Lower lobe of right lung (tissue), 2 donors: Measurements from ENCODE around the gene SORL1. TPM values are rescaled to one million over a fixed set of nuclear protein-coding genes. Genes with fewer than 3 reads are reported as not detected.

Experiments
- ATAC-seq, 2 donors: fragments of 200-7000 bp; cut with Tn5 transposase; one replicate each; pipeline ENCODE4 v1.9.1; 2020 to 2022; ENCODE audit warnings: mild to moderate bottlenecking in 2 of 2, moderate library complexity in 2 of 2
- DNase-seq: peaks from one replicate; pipeline ENCODE4 v3.0.0-alpha.2; 2020
- H3K27ac ChIP-seq: fragments of 200-600 bp; one replicate; pipeline ENCODE4 v1.8.0; 2022
- H3K27me3 ChIP-seq: fragments of 200-600 bp; one replicate; pipeline ENCODE4 v1.8.0; 2022; ENCODE audit warnings: low read depth
- H3K36me3 ChIP-seq: fragments of 200-600 bp; one replicate; pipeline ENCODE4 v1.8.0; 2022; ENCODE audit warnings: mild to moderate bottlenecking
- H3K4me1 ChIP-seq: fragments of 200-600 bp; one replicate; pipeline ENCODE4 v1.8.0; 2022
- H3K4me3 ChIP-seq: fragments of 200-600 bp; one replicate; pipeline ENCODE4 v1.8.0; 2022; ENCODE audit warnings: mild to moderate bottlenecking
- H3K9me3 ChIP-seq: fragments of 200-600 bp; one replicate; pipeline ENCODE4 v1.8.0; 2022
- intact Hi-C: fragments of 100-400 bp; cut with DNase I; formaldehyde crosslinking; loops from one replicate; pipeline ENCODE4 v1.11.0; 2022
- total RNA-seq: library from RNA; stranded (reverse); fragmentation: NEBNext Ultra II Directional; extraction: Animal tissue kit (Norgen Biotek cat#: 25700); gene quantifications from one replicate; pipeline ENCODE4 v1.2.1, GENCODE V29; 2021
- TF ChIP-seq, protein P1 (sequence below): fragments of 200-600 bp; IDR thresholded peaks from one replicate; pipeline ENCODE4 v1.8.0; 2022; ENCODE audit warnings: antibody characterized with exemption, mild to moderate bottlenecking
- donor health status: DM: no; HTN: yes; CAD: no; lungs with severe emphysema.

Gene SORL1
- total RNA-seq, 1 donor from 2014 or later: 74.0 TPM

DNA sequence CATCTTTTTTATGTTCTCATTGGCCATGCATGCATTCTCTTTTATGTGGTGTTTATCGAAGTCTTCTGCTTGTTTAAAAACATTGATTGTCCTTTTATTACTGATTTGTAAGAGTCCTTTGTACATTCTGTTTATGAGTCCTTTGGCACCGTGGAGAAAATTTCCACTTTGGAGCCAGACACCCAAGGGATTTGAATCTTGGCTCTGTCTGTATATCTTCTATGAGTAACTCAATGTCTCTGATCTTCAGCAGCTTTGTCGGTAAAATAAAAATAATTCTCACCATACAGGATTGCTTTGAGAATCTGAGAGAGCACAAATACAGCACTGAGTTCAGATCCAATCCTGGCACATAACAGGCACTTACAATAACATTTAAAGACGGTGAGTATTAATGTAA, 12.8 kb upstream of the SORL1 start:
- Histone ChIP-seq H3K27ac (no peak overlapping the region), H3K27me3 (no peaks in the 10 kb centered on the region), H3K4me1 (peaks cover 14% of the 10 kb centered on the region), H3K36me3 (no peaks in the 10 kb centered on the region), H3K4me3 (no peak overlapping the region), H3K9me3 (no peaks in the 10 kb centered on the region)
- no peak for ATAC-seq
- no peak for DNase-seq
- intact Hi-C loops: no loop called here
- TF ChIP-seq, protein P1, sequence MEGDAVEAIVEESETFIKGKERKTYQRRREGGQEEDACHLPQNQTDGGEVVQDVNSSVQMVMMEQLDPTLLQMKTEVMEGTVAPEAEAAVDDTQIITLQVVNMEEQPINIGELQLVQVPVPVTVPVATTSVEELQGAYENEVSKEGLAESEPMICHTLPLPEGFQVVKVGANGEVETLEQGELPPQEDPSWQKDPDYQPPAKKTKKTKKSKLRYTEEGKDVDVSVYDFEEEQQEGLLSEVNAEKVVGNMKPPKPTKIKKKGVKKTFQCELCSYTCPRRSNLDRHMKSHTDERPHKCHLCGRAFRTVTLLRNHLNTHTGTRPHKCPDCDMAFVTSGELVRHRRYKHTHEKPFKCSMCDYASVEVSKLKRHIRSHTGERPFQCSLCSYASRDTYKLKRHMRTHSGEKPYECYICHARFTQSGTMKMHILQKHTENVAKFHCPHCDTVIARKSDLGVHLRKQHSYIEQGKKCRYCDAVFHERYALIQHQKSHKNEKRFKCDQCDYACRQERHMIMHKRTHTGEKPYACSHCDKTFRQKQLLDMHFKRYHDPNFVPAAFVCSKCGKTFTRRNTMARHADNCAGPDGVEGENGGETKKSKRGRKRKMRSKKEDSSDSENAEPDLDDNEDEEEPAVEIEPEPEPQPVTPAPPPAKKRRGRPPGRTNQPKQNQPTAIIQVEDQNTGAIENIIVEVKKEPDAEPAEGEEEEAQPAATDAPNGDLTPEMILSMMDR: no peak

DNA sequence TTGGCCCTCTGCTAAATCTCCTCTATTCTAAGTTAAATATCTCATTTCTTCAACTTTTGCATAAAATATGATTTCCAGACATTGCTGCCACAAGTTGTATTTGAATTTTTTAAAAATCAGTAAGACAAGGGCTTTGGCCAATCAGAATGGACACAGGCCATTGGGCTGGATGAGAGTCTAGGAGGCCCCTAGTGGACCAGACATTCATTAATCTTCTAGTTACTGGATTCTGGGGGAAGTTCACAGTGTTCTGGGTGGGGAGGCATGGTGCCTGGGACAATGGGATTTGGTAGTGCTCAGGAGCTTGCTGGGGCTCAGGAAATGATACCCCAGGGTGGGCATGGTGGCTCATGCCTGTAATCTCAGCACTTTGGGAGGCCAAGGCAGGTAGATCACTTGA, 12.4 kb upstream of the SORL1 start:
- intact Hi-C loops: no loop called here
- peaks cover 14% of the 10 kb centered on the region for H3K4me1 ChIP-seq
- ATAC-seq (no peak), DNase-seq (no peak)
- TF ChIP-seq, protein P1: no peak
- H3K4me3 ChIP-seq: no peak overlapping the region
- no peak overlapping the region for H3K27ac ChIP-seq
- no peaks in the 10 kb centered on the region for H3K36me3 ChIP-seq
- no peaks in the 10 kb centered on the region for H3K9me3 ChIP-seq
- H3K27me3 ChIP-seq: no peaks in the 10 kb centered on the region

DNA sequence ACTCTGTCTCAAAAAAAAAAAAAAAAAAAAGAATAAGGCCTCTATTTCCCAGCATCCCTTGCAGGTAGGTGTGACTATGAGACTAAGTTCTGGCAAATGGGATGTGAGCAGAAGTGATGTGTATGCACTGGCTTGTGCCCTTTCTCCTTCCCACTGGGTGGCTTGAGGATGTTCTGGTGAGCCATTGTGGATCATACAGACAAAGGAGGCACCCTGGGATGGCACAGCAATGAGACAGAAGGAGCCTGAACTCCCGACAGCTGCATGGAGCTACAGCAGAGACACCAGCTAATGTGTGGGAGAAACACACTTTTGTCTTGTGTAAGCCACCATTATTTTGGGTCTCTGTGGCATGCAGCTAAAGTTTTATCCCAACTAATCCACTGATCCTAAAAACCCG, 10.6 kb upstream of the SORL1 start:
- ATAC-seq: no peak
- no peaks in the 10 kb centered on the region for H3K27me3 ChIP-seq
- H3K27ac ChIP-seq: no peak overlapping the region
- no peak for DNase-seq
- TF ChIP-seq, protein P1: no peak
- H3K4me3 ChIP-seq: no peak overlapping the region
- no peaks in the 10 kb centered on the region for H3K9me3 ChIP-seq
- intact Hi-C loops: no loop called here
- H3K36me3 ChIP-seq: no peaks in the 10 kb centered on the region
- peaks cover 14% of the 10 kb centered on the region for H3K4me1 ChIP-seq

DNA sequence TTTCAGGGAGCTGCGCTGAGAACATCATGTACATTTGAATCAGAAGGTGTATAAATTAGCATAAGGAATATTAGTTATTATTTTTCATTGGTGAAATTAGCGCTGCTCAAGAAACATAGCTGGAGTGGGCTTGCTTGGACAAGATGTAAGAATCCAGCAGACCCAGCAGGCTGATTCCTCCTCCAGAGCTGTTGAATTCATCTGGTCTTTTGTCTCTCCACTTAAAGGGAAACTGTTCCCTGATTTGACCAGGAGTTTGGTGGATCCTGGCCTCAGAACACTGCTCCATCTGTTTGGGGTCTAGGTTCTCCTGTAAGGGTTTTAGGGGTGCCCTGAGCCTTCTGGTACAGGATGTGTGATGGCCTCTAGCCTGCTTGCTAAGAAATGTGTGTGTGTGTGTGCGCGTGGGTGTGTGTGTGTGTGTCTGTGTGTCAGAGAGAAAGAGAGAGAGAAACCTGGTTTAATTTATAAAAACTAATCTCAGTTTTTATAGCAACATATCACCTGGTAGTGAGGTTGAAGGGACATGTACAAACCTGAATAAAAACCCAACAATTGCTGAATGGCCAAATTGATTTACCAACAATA, 8.3 kb upstream of the SORL1 start:
- H3K4me3 ChIP-seq: no peak overlapping the region
- TF ChIP-seq, protein P1: no peak
- H3K9me3 ChIP-seq: no peaks in the 10 kb centered on the region
- H3K4me1 ChIP-seq: peaks cover 5% of the 10 kb centered on the region
- no peaks in the 10 kb centered on the region for H3K27me3 ChIP-seq
- intact Hi-C loops: no loop called here
- DNase-seq: no peak
- no peak for ATAC-seq
- H3K27ac ChIP-seq: no peak overlapping the region
- no peaks in the 10 kb centered on the region for H3K36me3 ChIP-seq

DNA sequence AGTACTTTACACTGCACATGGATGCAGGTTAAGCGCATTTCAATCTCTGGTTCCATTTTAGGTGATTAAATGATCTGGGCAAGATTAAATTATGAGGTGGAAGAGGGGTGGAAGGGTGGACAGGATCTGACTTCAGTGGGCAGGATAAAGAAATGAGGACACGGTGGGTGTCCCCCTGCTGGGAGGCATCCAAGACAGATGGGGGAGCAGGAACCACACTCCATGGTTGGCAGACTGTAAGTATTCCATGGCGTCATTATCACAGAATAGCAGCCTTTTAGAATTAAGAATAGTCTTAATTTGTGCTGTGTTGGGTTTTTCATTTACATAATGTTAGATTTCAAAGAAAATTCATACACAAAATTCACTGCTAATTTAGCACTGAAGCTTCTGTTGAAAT, 7.6 kb upstream of the SORL1 start:
- intact Hi-C loops: no loop called here
- no peak for ATAC-seq
- no peak for DNase-seq
- TF ChIP-seq, protein P1: no peak
- no peaks in the 10 kb centered on the region for H3K9me3 ChIP-seq
- H3K4me3 ChIP-seq: no peak overlapping the region
- H3K27ac ChIP-seq: no peak overlapping the region
- no peaks in the 10 kb centered on the region for H3K36me3 ChIP-seq
- no peaks in the 10 kb centered on the region for H3K27me3 ChIP-seq
- peaks cover 11% of the 10 kb centered on the region for H3K4me1 ChIP-seq
